LNCAP (cell line): Measurements from ENCODE around the gene PDE9A.

Experiments used
- TF ChIP-seq, protein P1 (sequence below): fragments of 450-650 bp; IDR thresholded peaks from 2 replicates; pipeline ENCODE4 v1.5.1; 2017; ENCODE audit warnings: mild to moderate bottlenecking

The PDE9A gene

DNA sequence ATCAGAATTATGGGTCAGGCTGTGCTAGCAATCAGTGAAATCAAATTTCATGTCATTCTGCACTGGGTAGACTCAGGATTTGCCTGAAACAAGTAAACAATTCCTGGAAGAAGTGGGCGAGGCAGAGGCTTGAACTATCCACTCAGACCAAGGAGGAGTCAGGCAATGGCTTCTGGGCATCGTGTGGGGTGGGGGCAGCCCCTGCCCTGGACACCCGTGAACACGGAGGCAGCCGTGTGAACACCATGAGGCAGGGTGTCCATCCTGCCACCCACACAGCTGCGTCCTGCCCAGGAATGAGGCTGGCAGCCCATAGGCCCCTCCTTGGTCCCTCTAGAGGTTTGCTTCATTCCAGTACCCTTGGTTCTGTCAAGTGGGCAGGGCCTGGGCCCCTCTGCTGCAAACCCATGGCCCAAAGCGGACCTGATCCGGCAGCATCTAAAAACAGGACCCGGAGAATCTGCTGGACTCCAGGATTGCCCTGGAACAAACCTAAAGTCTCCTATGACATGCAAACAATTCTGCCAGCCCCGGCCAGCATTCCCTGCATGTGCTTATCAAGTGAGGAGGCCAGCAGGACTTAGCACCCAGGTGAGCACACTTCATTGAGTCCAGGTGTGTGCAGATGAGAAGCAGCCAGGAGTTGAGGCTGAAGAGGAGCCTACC lies 69.5 kb downstream of the PDE9A start:
- TF ChIP-seq, protein P1, sequence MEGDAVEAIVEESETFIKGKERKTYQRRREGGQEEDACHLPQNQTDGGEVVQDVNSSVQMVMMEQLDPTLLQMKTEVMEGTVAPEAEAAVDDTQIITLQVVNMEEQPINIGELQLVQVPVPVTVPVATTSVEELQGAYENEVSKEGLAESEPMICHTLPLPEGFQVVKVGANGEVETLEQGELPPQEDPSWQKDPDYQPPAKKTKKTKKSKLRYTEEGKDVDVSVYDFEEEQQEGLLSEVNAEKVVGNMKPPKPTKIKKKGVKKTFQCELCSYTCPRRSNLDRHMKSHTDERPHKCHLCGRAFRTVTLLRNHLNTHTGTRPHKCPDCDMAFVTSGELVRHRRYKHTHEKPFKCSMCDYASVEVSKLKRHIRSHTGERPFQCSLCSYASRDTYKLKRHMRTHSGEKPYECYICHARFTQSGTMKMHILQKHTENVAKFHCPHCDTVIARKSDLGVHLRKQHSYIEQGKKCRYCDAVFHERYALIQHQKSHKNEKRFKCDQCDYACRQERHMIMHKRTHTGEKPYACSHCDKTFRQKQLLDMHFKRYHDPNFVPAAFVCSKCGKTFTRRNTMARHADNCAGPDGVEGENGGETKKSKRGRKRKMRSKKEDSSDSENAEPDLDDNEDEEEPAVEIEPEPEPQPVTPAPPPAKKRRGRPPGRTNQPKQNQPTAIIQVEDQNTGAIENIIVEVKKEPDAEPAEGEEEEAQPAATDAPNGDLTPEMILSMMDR, result no peak

DNA sequence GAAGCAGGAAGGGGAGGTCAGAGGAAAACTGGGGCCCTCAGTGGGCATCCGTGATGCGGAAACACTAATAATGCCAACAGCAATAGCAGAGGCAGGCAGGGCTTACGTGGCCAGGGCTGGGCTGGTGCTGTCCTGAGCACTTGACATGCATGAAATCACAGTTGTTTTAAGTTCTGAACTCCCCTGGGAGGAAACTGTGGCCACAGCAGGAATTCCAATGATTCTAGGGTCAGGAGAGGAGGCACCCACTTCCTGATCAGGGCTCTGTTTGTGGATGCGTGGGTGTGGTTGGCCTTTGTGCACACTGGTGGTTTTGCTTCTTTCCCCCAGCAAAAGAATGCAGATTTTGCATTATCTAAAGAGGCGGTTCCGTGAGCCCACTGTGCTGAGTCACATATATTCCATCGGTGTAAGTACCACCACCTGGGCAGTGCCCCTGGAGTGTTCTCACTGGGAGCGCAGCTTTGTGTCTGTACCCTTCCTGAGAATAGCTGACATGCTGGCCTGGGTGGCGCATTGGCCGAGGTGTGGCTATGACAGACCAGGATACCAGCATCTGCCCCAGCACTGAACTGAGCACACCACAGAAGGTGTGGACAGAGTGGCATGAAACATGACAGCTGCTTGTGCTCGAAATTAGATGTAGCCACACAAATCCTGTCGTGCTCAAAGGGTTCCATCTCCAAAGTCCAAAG lies 71.0 kb downstream of the PDE9A start:
- TF ChIP-seq, protein P1, result no peak

DNA sequence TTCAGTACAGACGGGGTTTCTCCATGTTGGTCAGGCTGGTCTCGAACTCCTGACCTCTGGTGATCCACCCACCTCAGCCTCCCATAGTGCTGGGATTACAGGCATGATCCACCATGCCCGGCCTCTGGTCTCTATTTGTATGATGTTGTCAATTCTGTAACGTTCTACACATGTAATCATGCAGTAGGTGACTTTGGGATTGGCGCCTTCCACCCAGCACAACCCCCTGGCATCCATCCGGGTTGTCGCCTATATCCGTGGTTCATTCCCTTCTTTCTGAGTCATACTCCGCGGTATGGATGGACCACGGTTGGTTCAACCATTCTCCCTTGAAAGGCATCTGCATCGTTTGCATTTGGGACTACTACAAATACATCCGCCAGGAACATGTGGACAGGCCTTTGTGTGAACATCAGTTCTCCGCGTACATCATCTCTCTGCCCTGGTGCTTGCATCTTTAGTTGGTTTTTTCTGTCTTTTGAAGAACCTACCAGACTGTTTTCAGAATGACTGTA lies 72.1 kb downstream of the PDE9A start:
- TF ChIP-seq, protein P1, result no peak

DNA sequence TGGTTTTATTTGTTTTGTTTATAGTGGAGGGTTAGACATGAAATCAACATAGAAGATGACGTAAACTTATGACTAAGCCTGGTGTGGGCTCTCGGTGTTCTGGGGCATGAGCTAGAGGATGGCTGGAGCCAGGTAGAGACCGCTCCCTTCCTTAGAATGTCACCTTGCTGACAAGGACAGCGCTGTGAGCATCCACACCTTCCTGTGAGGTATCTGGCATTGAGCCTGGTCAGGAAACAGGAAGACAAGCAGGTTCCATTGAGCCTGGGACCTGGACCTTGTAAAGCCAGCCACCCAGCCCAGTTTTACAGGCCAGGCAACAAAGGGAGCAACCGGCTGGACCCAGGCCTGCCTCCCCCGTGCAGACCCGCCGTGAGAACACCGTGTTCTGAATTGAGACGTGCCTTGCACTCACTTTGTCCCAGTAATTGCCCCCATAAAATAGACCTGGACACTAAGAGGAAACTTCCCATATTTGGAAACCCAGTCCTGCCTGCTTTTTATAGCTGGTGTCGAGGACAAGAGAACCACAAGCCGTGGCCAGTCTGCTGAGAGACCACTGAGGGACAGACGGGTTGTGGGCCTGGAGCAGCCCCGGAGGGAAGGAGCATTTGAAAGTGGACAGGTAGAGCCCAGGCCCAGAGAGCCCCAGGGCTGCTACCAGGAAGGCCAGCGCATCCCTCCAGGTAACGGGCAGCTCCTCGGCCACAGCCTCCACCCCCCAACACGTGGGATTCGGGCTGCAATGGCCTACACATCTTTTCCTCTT lies 78.0 kb downstream of the PDE9A start:
- TF ChIP-seq, protein P1, result no peak

DNA sequence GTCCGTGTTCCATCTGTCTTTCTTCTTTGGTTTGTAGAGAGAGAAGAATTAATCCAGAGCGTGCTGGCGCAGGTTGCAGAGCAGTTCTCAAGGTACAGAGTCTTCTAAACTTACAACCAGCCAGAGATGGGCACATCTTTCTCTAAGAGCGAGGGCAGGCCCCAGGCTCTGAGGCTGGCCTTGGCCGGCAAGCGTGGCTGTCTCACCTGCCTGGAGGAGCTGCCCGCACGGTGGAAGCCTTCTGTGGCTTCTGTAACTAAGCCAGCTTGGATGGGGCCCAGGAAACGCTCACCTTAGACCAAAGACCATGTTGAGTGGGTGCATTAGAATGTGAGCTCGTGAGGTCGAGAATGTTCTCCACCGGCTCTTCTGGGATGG lies 78.6 kb downstream of the PDE9A start:
- TF ChIP-seq, protein P1, result no peak

DNA sequence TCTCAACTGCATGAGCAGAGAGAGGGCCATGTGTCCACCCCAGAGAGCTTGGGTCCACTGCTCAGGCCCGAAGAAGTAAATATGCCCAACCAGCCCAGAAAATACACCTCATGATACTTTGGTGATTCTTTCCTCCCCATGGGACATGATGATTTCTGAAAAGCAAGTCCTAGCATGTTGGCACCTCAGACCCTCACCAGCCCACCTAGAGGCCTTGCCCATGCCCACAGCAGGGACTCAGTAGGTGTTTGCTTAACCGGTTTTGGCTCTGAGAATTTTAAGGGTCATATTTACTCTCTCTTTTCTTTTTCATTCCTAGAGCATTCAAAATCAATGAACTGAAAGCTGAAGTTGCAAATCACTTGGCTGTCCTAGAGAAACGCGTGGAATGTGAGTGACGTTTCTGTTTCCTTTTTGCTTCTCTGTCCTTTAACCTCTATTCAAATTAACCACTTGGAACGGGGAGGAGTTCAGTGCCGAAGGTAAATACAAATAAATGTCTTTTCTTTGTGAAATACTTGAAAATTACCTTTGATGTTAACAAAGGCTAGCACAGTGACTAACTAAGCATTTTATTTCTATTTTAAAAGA lies 79.7 kb downstream of the PDE9A start:
- TF ChIP-seq, protein P1, result no peak

DNA sequence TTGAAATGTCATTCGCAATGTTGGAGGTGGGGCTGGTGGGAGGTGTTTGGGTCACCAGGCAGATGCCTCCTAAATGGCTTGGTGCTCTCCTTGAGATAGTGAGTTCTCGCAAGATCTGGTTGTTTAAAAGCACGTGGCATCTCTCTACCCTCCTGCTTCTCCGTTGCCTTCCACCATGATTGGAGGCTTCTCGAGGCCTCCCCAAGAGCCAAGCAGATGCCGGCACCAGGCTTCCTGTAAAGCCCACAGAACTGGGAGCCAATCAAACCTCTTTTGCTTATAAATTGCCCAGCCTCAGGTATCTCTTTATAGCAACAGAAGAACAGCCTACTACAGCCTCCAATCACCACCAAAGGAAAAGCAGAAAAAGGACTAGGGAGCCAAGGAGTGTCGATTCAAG lies 80.5 kb downstream of the PDE9A start:
- TF ChIP-seq, protein P1, result no peak
